ENCODE data around the gene SOX6. TPM values are rescaled to one million over a fixed set of nuclear protein-coding genes. Genes with fewer than 3 reads are reported as not detected.

SOX6 gene
- total RNA-seq, 1 donor from 2014 or later: 4.9 TPM

- H3K27ac ChIP-seq: peak overlapping the region; percentile 15
- no peaks in the 10 kb centered on the region for H3K9me3 ChIP-seq
- no peaks in the 10 kb centered on the region for H3K27me3 ChIP-seq
- intact Hi-C loops (cut with DNase I): no loop called here
- no peaks in the 10 kb centered on the region for H3K36me3 ChIP-seq
- DNase-seq (ENCODE audit: extremely low spot score in 2 of 2): peak in 1 of 2 donors; percentile 72
- no peak overlapping the region for H3K4me3 ChIP-seq
- TF ChIP-seq CTCF (IDR thresholded peaks at IDR 0.05) (no peak), POLR2A (IDR thresholded peaks at IDR 0.05) (no peak), POLR2AphosphoS5 (IDR thresholded peaks at IDR 0.05; ENCODE audit: insufficient read depth in 1 of 2, low read depth in 1 of 2) (no peak)
- no peaks in the 10 kb centered on the region for H3K4me1 ChIP-seq
These were observed 418.2 kb downstream of the SOX6 start for GRCh38 chr11:15938121-15938611.

GRCh38 chr11:15937601-15938120, 418.7 kb downstream of the SOX6 start:
- peak overlapping the region; percentile 15 for H3K27ac ChIP-seq
- TF ChIP-seq CTCF (IDR thresholded peaks at IDR 0.05): no peak
- no peak for TF ChIP-seq POLR2AphosphoS5 (IDR thresholded peaks at IDR 0.05; ENCODE audit: insufficient read depth in 1 of 2, low read depth in 1 of 2)
- no peak for TF ChIP-seq POLR2A (IDR thresholded peaks at IDR 0.05)
- H3K4me1 ChIP-seq: no peaks in the 10 kb centered on the region
- H3K4me3 ChIP-seq: no peak overlapping the region
- peak in 1 of 2 donors; percentile 78 for DNase-seq (ENCODE audit: extremely low spot score in 2 of 2)
- no peaks in the 10 kb centered on the region for H3K36me3 ChIP-seq
- no peaks in the 10 kb centered on the region for H3K9me3 ChIP-seq
- intact Hi-C loops (cut with DNase I): no loop called here
- no peaks in the 10 kb centered on the region for H3K27me3 ChIP-seq

- Histone ChIP-seq H3K4me3 (no peak overlapping the region), H3K27ac (no peak overlapping the region), H3K9me3 (no peaks in the 10 kb centered on the region), H3K36me3 (no peaks in the 10 kb centered on the region), H3K4me1 (no peaks in the 10 kb centered on the region), H3K27me3 (no peaks in the 10 kb centered on the region)
- peak in 1 of 2 donors; percentile 70 for DNase-seq (ENCODE audit: extremely low spot score in 2 of 2)
- TF ChIP-seq CTCF (IDR thresholded peaks at IDR 0.05): no peak
- TF ChIP-seq POLR2AphosphoS5 (IDR thresholded peaks at IDR 0.05; ENCODE audit: insufficient read depth in 1 of 2, low read depth in 1 of 2): no peak
- TF ChIP-seq POLR2A (IDR thresholded peaks at IDR 0.05): no peak
- intact Hi-C loops (cut with DNase I): no loop called here
These were observed 420.3 kb downstream of the SOX6 start for GRCh38 chr11:15936011-15936410.

GRCh38 chr11:15935373-15935772, 421.0 kb downstream of the SOX6 start:
- H3K27me3 ChIP-seq: no peaks in the 10 kb centered on the region

More at GRCh38 chr11:15935373-15935772, 421.0 kb downstream of the SOX6 start:
- no peaks in the 10 kb centered on the region for H3K36me3 ChIP-seq
- H3K4me3 ChIP-seq: no peak overlapping the region
- H3K4me1 ChIP-seq: no peaks in the 10 kb centered on the region
- no peaks in the 10 kb centered on the region for H3K9me3 ChIP-seq
- intact Hi-C loops (cut with DNase I): no loop called here
- TF ChIP-seq POLR2AphosphoS5 (IDR thresholded peaks at IDR 0.05; ENCODE audit: insufficient read depth in 1 of 2, low read depth in 1 of 2): no peak
- no peak for TF ChIP-seq POLR2A (IDR thresholded peaks at IDR 0.05)
- no peak for TF ChIP-seq CTCF (IDR thresholded peaks at IDR 0.05)
- DNase-seq (ENCODE audit: extremely low spot score in 2 of 2): peak in 1 of 2 donors; percentile 37
- H3K27ac ChIP-seq: no peak overlapping the region

Data from vagina (tissue), 2 donors.